Middle frontal gyrus (tissue), 1 donor: Measurements from ENCODE around the gene APEH.
"Not testable (repeated sequence)": the region's sequence is repeated elsewhere in the genome, so short reads cannot be mapped to it uniquely, and the experiment has no call there.

Experiments used
- DNase-seq: peaks from one replicate; pipeline ENCODE4 v3.0.0-alpha.2; 2015; ENCODE audit warnings: low spot score; ENCODE audit errors: extremely low spot score

APEH gene

DNA sequence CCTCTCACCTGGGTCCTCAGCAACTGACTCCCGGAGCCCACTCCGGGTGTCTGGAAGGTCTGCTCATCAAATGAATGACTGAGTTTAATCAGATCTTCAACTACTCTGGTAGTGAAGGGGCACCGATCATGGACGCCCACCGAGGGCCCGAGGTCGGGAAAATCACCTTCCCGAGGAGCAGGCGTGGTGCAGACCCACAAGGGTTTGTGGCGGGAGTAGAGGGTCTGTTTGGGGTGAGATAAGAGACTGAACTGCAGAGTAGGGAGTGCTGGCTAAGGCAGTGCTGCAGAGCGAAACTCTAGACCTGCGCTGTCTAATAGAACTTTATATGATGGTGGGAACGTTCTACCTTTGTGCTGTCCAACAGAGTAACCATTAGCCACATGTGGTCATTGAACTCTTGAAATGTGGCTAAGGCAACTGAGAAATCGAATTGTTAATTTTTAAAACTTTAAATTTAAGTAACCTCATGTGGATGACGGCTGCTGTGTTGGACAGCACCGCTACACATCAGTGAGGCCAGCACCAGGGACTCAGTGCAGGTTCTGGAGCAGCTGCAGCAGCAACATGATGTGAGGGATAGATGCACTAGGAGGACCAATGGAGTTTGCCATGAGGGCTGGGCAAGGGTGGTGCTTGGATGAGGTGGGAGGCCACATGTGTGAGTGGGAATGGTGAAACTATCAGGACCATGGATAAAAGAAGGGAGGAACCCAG is 15.9 kb downstream of the APEH start:
- DNase-seq, result not testable (repeated sequence)

DNA sequence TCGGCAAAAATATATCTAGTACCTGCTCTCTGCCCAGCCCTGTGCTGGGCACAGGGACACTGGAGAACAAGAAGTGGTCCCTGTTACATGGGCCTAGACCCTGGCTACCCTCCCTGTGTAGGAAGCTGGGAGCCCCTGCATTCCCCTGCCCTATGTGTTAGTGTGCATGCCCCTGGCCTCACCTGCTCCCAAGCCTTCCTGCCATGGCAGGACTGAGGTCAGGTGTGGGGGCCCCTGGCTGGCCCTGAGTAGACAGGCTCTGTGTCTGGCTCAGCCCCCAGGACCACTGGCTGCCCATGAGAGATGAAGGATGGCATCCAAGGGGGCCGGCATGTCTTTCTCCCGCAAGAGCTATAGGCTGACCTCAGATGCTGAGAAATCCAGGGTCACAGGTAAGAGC is 16.7 kb downstream of the APEH start:
- DNase-seq, result not testable (repeated sequence)

GRCh38 chr3:49691481-49691880 is 17.3 kb downstream of the APEH start:
- not testable (repeated sequence) for DNase-seq

- not testable (repeated sequence) for DNase-seq
These were observed 20.4 kb downstream of the APEH start for GRCh38 chr3:49694409-49695070.

DNA sequence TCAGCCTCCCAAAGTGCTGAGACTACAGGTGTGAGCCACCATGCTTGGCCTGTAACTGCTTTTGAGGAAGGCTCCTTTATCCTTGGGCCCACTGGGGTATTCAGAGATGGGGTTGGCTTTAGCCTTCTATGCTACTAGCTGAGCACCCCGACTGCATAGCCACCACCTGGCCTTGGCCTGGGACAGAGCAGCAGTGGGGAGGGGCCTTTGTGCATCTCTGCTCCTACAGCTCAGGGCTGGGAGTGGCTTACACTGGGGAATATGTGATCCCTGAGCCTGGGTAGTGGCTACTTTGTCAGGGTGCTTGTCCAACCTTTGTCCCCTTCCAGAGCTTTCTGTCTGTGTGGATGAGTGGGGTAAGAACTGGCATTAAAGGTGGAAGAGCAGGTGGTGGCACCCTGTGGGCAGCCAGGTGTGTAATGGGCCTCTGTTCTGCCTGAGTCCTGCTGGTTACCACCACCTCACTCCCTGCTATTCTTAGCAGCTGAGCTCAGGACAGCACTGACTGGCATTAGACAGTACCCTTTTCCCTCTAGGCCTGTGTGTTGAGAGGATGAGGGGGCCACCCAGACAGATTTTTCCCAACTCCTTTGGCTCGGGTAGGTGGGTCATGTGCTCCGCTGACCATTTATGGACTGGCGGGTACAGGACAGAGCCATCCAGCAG is 21.3 kb downstream of the APEH start:
- DNase-seq, result not testable (repeated sequence)

- no peak for DNase-seq
These were observed 25.3 kb downstream of the APEH start for GRCh38 chr3:49699281-49699979.

DNA sequence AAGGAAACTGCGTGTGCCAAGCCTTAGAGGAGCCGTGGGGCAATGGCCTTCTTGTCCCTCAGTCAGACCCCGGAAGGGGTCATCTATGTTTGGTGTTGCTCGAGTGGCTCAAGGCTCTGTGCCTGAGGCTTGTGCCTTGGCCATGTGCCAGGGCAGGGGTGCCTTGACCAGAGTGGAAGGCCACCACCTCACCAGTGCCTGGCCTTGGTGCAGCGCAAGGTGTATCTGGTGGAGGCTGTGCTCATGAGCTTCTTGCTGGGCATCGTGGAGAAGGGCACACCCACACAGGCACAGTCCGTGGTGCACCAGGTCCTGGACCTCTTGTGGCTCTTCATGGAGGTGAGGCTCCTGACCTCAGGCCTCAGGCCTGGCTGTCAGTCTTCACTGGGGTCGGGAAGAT is 25.9 kb downstream of the APEH start:
- DNase-seq, result no peak

GRCh38 chr3:49700453-49701128 is 26.4 kb downstream of the APEH start:
- no peak for DNase-seq

DNA sequence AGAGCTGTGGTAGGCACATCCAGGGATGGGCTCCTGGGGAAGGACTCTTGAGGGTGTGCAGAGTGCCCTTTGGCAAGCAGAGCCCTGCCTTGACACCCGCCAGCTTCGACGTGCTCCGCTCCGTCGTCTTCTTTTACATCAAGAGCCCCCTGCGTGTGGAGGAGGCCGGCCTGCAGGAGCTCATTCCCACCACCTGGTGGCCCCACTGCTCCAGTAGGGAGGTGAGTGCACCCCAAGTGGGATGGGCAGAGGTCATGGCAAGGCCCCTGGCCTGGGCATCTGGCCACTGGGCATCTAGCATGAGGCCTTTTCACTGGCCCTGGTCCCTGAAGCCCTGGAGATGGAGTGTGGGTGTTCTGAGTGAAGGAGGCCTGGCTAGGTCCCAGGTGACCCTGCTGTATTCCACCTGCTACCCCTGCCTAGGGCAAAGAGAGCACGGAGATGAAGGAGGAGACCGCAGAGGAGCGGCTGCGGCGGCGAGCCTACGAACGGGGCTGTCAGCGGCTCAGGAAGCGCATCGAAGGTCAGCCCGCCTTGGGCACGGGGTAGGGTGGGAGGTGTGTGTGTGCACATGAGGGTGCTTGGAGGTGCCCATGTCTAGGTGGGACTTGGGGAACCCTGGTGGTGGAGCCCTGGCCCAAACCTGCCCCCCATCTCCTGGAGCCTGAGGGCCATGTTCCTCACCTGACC is 27.4 kb downstream of the APEH start:
- no peak for DNase-seq

GRCh38 chr3:49702672-49703071 is 28.5 kb downstream of the APEH start:
- no peak for DNase-seq

DNA sequence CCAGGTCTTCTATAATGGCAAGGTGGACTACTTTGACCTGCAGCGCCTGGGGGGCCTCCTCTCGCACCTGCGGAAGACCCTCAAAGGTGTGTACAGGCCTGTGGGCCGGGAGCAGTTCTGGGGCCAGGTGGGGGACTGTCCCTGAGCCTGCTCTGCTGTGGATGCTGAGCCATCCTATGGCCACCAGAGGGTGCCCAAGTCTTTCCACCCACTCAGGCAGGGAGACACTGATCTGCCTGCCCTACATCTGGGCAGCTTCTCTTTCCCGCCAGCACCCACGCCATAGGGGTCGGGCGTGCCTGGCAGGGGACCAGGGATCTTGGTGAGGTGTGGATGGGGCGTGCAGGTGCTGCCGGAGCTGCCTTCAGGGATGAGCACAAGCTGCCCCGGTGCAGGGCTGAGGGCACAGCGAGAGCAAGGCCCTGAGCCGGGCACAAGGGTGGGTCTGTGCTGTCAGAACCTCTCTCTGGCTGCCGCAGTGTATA is 29.3 kb downstream of the APEH start:
- no peak for DNase-seq

DNA sequence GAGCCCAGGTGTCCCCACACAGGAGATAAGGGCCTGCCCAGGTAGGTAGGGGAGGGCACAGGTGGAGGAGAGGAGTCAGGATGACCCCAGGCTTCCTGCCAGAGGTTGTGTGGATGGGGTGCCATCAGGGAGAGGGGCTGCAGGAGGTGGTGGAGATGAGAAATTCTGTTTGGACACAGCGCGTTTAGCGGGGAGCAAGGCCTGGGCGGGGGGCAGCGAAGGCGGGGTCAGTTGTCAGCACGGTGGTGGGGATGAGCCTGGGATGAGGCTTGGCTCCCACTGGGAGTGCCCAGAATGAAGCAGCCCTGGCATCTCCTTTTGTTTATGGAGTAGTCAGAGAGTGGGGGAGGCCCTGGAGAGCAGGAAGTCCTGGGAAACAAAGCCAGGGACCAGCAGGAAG is 29.8 kb downstream of the APEH start:
- DNase-seq, result no peak

- no peak for DNase-seq
These were observed 30.5 kb downstream of the APEH start for GRCh38 chr3:49704629-49705028.

DNA sequence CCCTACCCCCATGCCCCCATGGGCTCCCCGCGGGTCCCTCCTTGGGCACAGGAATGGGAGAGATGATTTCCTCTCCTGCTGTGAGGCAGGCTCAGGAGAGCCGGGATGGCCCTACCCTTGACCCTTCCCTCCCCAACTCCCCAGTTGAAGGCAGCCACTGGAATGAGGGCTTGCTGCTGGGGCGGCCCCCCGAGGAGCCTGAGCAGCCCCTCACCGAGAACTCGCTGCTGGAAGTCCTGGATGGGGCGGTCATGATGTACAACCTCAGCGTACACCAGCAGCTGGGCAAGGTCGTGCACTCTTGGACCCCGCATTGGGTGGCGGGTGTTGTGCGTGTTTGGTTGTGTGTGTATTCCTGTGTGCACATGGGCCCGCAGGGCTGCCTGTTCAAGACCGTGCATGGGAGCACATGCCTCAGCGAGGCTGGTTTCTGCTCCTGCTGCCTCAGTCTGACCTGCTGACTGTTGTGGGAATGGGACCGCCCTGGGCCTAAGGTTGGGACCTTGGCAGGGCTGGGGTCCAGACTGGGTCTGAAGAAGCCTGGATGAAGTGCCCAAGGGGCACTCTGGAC is 31.3 kb downstream of the APEH start:
- no peak for DNase-seq

DNA sequence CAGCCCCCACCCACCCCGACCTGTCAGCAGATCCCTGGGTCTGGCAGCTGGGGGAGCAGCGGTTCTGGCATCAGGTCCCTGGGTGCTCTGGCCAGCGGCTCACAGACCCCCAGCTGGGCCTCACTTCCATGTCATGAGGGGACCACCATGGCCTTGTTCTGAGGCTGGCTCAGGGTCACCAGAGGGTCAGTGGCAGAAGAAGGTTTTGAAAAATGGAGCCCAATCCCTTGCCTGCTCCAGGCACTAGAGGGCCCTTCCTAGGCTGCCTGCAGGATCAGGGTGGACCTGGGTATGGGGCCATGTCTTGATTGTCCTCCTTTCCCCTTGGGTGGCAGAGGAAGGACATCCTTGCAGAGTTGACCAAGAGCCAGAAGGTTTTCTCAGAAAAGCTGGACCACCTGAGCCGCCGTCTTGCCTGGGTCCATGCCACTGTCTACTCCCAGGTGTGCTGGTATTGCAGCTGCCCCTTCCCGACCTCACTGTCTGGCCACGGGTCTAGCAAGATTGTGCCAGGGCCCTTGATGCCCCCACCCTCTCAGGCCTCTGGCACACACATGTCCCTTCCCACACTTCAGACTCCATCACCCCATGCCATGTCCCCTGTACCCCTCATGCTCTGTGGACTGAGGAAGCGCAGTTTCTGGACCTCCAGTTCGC is 32.4 kb downstream of the APEH start:
- DNase-seq, result no peak

DNA sequence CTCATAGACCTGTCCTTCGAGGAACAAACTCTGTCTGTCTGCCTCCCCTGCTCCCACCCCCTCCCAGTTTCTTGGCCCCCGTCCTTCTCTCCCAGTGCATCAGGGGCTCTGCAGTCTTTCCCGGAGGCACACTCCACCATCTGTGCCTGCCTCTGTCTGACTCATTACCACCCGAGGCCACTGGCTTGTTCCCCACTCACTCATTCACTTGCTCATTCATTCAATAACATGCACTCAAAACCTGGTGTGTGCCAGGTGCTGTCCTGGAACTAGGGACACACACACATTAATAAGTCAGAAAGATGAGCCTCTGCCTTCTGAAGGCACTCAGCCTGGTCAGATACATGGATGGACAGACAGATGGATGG is 32.9 kb downstream of the APEH start:
- no peak for DNase-seq

GRCh38 chr3:49709852-49710251 is 35.7 kb downstream of the APEH start:
- no peak for DNase-seq

GRCh38 chr3:49711489-49711888 is 37.3 kb downstream of the APEH start:
- DNase-seq, result no peak

DNA sequence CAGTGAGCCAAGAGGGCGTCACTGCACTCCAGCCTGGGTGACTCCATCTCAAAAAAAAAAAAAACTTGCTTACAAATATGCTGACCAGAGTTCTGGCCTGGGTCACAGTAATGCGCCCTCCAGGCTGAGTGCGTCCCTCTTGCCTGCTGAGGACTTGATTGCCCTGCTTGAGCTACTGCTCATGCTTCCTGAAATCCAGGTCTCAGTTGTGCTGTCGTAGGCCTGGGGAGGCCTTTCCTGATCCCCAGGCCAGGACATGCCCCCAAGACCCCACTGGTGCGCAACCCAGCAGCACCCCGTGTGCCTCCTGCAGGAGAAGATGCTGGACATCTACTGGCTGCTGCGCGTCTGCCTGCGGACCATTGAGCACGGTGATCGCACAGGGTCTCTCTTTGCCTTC is 38.0 kb downstream of the APEH start:
- DNase-seq, result no peak
